GM12872 (cell line): Measurements from ENCODE around the gene CEBPG.

Experiments used
- CTCF ChIP-seq: IDR thresholded peaks from 3 replicates; pipeline ENCODE4 v1.5.1; 2011; ENCODE audit warnings: low read depth, mild to moderate bottlenecking, low read length, moderate library complexity; ENCODE audit not compliant: insufficient read depth

The CEBPG gene

GRCh38 chr19:33394006-33394722, 20.7 kb downstream of the CEBPG start:
- no peak for TF ChIP-seq CTCF

- TF ChIP-seq CTCF = no peak
Measured at GRCh38 chr19:33394723-33395560, 21.4 kb downstream of the CEBPG start.

GRCh38 chr19:33395561-33396550, 22.3 kb downstream of the CEBPG start:
- no peak for TF ChIP-seq CTCF

- TF ChIP-seq CTCF = no peak
Measured at GRCh38 chr19:33396701-33397535, 23.4 kb downstream of the CEBPG start.

- no peak for TF ChIP-seq CTCF
Measured at GRCh38 chr19:33397536-33398360, 24.2 kb downstream of the CEBPG start.

GRCh38 chr19:33398361-33399060, 25.0 kb downstream of the CEBPG start:
- no peak for TF ChIP-seq CTCF
